ENCODE results near the gene ARFIP1. TPM values are rescaled to one million over a fixed set of nuclear protein-coding genes. Genes with fewer than 3 reads are reported as not detected.

ARFIP1 gene
- total and polyA plus RNA-seq, 4 experiments from 2014 or later: 12.5 to 16.5 (median 14.1) TPM

- H3K4me1 ChIP-seq (ENCODE audit: insufficient read depth, low read length): peaks cover 9% of the 10 kb centered on the region
- H3K27ac ChIP-seq (ENCODE audit: low read depth, low read length): no peak overlapping the region
- Mint-ChIP-seq H3K4me3 (no peak overlapping the region), H3K4me1 (peaks cover 11 to 20% (median 15%) of the 10 kb centered on the region in 4 donors), H3K36me3 (peaks cover 13 to 16% of the 10 kb centered on the region in 2 donors), H3K9me3 (peaks cover 0 to 5% (median under 1%) of the 10 kb centered on the region in 8 donors), H3K27me3 (no peaks in the 10 kb centered on the region), H3K27ac (peak overlapping the region in 3 of 7 donors; percentile 8 to 20 (median 13))
- intact Hi-C loops (cut with micrococcal nuclease): no loop called here
- H3K9me3 ChIP-seq (ENCODE audit: control insufficient read depth in 1 of 2, low read length in 2 of 2): no peaks in the 10 kb centered on the region
- H3K27me3 ChIP-seq (ENCODE audit: insufficient read depth, low read length): no peaks in the 10 kb centered on the region
- no peaks in the 10 kb centered on the region for H3K36me3 ChIP-seq (ENCODE audit: insufficient read depth, low read length)
- ChIA-PET CTCF (ENCODE audit: partially characterized antibody) (no interaction called here), POLR2A (ENCODE audit: partially characterized antibody) (interaction anchor here (1.0 kb wide), 1 partner anchor 12 kb away, joined by 4 read pairs; no protein-coding TSS in a partner anchor)
- no peak overlapping the region for H3K4me3 ChIP-seq (ENCODE audit: low read length in 2 of 2)
- DNase-seq: no peak
Observed at GRCh38 chr4:152806501-152807125, 26.9 kb downstream of the ARFIP1 start.

DNA sequence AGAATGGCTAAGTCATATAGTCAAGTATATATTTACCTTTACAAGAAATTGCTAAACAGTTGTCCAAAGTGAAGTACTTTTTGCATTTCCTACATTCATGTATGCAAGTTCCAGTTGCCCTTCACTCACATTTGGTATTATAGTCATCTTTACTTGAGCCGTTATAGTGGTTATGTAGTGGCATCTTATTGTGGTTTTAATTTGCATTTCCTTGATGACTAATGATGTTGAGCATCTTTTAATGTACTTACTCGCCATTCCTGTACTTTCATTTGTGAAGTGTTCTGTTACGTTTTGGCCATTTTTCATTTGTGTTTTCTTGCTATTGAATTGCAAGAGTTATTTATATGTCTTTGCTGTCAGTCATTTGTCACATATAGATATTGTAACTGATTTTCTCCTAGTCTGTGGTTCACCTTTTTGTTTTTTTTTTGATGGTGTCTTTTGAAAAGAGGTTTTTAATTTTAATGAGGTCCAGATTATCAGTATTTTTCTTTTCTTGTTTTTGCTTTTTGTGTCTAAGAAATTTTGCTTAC, 27.6 kb downstream of the ARFIP1 start:
- Histone ChIP-seq H3K36me3 (ENCODE audit: insufficient read depth, low read length) (no peaks in the 10 kb centered on the region), H3K27me3 (ENCODE audit: insufficient read depth, low read length) (no peaks in the 10 kb centered on the region), H3K4me1 (ENCODE audit: insufficient read depth, low read length) (peaks cover 9% of the 10 kb centered on the region), H3K9me3 (ENCODE audit: control insufficient read depth in 1 of 2, low read length in 2 of 2) (no peaks in the 10 kb centered on the region), H3K4me3 (ENCODE audit: low read length in 2 of 2) (no peak overlapping the region), H3K27ac (ENCODE audit: low read depth, low read length) (no peak overlapping the region)
- Mint-ChIP-seq H3K27ac (peak overlapping the region in 3 of 7 donors; percentile 5 to 20 (median 19)), H3K4me1 (peaks cover 11 to 20% (median 15%) of the 10 kb centered on the region in 4 donors), H3K27me3 (no peaks in the 10 kb centered on the region), H3K4me3 (peak overlapping the region in 7 of 8 donors; percentile 1 to 75 (median 38)), H3K9me3 (peaks cover 0 to 10% (median 4%) of the 10 kb centered on the region in 8 donors), H3K36me3 (peaks cover 20% of the 10 kb centered on the region in 2 donors)
- DNase-seq: peak in 1 of 5 donors; percentile 9
- CTCF ChIA-PET (ENCODE audit: partially characterized antibody): no interaction called here
- POLR2A ChIA-PET (ENCODE audit: partially characterized antibody): no interaction called here
- intact Hi-C loops (cut with micrococcal nuclease): no loop called here

DNA sequence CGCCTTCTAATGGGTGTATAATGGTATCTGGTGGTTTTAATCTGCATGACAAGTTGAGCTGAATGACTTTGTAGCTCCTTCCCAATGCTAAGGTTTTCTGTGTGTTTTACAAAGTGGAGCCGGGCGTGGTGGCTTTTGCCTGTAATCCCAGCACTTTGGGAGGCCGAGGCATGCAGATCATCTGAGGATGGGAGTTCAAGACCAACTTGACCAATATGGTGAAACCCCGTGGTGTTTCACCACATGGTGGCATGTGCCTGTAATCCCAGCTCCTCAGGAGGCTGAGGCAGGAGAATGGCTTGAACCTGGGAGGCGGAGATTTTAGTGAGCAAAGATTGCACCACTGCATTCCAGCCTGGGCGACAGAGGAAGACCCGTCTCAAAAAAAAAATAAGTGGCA, 28.9 kb downstream of the ARFIP1 start:
- H3K27ac ChIP-seq (ENCODE audit: low read depth, low read length): no peak overlapping the region
- DNase-seq: no peak
- H3K9me3 ChIP-seq (ENCODE audit: control insufficient read depth in 1 of 2, low read length in 2 of 2): no peaks in the 10 kb centered on the region
- Mint-ChIP-seq H3K9me3 (peaks cover 5 to 19% (median 10%) of the 10 kb centered on the region in 8 donors), H3K4me1 (peaks cover 6 to 20% (median 14%) of the 10 kb centered on the region in 4 donors), H3K27ac (no peak overlapping the region), H3K36me3 (peaks cover 29 to 30% of the 10 kb centered on the region in 2 donors), H3K27me3 (no peaks in the 10 kb centered on the region), H3K4me3 (no peak overlapping the region)
- H3K4me1 ChIP-seq (ENCODE audit: insufficient read depth, low read length): peaks cover 9% of the 10 kb centered on the region
- no peak overlapping the region for H3K4me3 ChIP-seq (ENCODE audit: low read length in 2 of 2)
- H3K36me3 ChIP-seq (ENCODE audit: insufficient read depth, low read length): no peaks in the 10 kb centered on the region
- intact Hi-C loops (cut with micrococcal nuclease): no loop called here
- ChIA-PET POLR2A (ENCODE audit: partially characterized antibody) (no interaction called here), CTCF (ENCODE audit: partially characterized antibody) (no interaction called here)
- H3K27me3 ChIP-seq (ENCODE audit: insufficient read depth, low read length): no peaks in the 10 kb centered on the region

GRCh38 chr4:152810715-152811287, 31.0 kb downstream of the ARFIP1 start:
- no peaks in the 10 kb centered on the region for H3K36me3 ChIP-seq (ENCODE audit: insufficient read depth, low read length)
- H3K4me3 ChIP-seq (ENCODE audit: low read length in 2 of 2): no peak overlapping the region
- no peaks in the 10 kb centered on the region for H3K27me3 Mint-ChIP-seq
- H3K9me3 ChIP-seq (ENCODE audit: control insufficient read depth in 1 of 2, low read length in 2 of 2): no peaks in the 10 kb centered on the region
- H3K4me1 ChIP-seq (ENCODE audit: insufficient read depth, low read length): peaks cover 9% of the 10 kb centered on the region
- ChIA-PET POLR2A (ENCODE audit: partially characterized antibody) (interaction anchor here (0.6 kb wide), 1 partner anchor 38 kb away, joined by 3 read pairs; no protein-coding TSS in a partner anchor), CTCF (ENCODE audit: partially characterized antibody) (interaction anchor here (0.7 kb wide), 1 partner anchor 44 kb away, joined by 3 read pairs; no protein-coding TSS in a partner anchor)
- DNase-seq: no peak
- H3K27me3 ChIP-seq (ENCODE audit: insufficient read depth, low read length): no peaks in the 10 kb centered on the region
- peaks cover 5 to 39% (median 28%) of the 10 kb centered on the region in 8 donors for H3K9me3 Mint-ChIP-seq
- H3K27ac ChIP-seq (ENCODE audit: low read depth, low read length): no peak overlapping the region
- H3K4me3 Mint-ChIP-seq: no peak overlapping the region
- intact Hi-C loops (cut with micrococcal nuclease): no loop called here
- H3K27ac Mint-ChIP-seq: no peak overlapping the region
- peaks cover 6 to 21% (median 13%) of the 10 kb centered on the region in 4 donors for H3K4me1 Mint-ChIP-seq
- H3K36me3 Mint-ChIP-seq: peaks cover 45 to 49% of the 10 kb centered on the region in 2 donors

DNA sequence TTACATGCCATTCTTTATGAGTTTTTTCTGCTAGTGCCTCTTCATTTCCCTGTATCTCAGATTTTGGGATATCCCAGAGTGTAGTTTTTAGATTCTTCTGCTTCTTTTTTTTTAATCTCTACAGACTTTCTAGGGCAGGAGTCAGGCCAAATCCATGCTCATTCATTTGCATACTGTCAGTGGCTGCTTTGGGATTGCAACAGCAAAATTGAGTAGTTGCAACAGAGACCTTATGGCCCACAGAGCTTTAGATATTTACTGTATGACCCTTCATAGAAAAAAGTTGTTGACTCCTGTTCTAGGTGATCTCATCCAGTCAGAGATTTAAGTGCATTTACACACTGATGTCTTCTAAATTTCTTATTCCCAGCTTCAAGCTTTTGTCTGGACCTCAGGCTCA, 35.3 kb downstream of the ARFIP1 start:
- CTCF ChIA-PET (ENCODE audit: partially characterized antibody): no interaction called here
- no peaks in the 10 kb centered on the region for H3K36me3 ChIP-seq (ENCODE audit: insufficient read depth, low read length)
- peaks cover 2 to 53% (median 40%) of the 10 kb centered on the region in 8 donors for H3K9me3 Mint-ChIP-seq

GRCh38 chr4:152817331-152817730, 37.6 kb downstream of the ARFIP1 start:
- ChIA-PET CTCF (ENCODE audit: partially characterized antibody) (interaction anchor here (1.0 to 1.9 kb wide), 2 partner anchors 30 to 38 kb away, joined by 3 to 5 read pairs; partner anchors contain the start of genes ARFIP1 and TIGD4), POLR2A (ENCODE audit: partially characterized antibody) (no interaction called here)
- Histone ChIP-seq H3K36me3 (ENCODE audit: insufficient read depth, low read length) (no peaks in the 10 kb centered on the region), H3K27ac (ENCODE audit: low read depth, low read length) (no peak overlapping the region), H3K4me1 (ENCODE audit: insufficient read depth, low read length) (peaks cover 21% of the 10 kb centered on the region), H3K9me3 (ENCODE audit: control insufficient read depth in 1 of 2, low read length in 2 of 2) (no peaks in the 10 kb centered on the region), H3K27me3 (ENCODE audit: insufficient read depth, low read length) (no peaks in the 10 kb centered on the region), H3K4me3 (ENCODE audit: low read length in 2 of 2) (no peak overlapping the region)
- H3K4me1 Mint-ChIP-seq: peaks cover 9 to 30% (median 13%) of the 10 kb centered on the region in 4 donors
- H3K36me3 Mint-ChIP-seq: peaks cover 40 to 69% of the 10 kb centered on the region in 2 donors
- H3K4me3 Mint-ChIP-seq: peak overlapping the region in 3 of 8 donors; percentile 13 to 22 (median 13)
- peak overlapping the region in 1 of 7 donors; percentile 33 for H3K27ac Mint-ChIP-seq
- H3K9me3 Mint-ChIP-seq: peaks cover 0 to 45% (median 39%) of the 10 kb centered on the region in 8 donors
- no peaks in the 10 kb centered on the region for H3K27me3 Mint-ChIP-seq
- DNase-seq: no peak
- intact Hi-C loops (cut with micrococcal nuclease): no loop called here

More for the DNA sequence above, 35.3 kb downstream of the ARFIP1 start:
- POLR2A ChIA-PET (ENCODE audit: partially characterized antibody): no interaction called here
- H3K4me1 Mint-ChIP-seq: peaks cover 9 to 30% (median 14%) of the 10 kb centered on the region in 4 donors
- no peak overlapping the region for H3K4me3 Mint-ChIP-seq
- H3K27ac ChIP-seq (ENCODE audit: low read depth, low read length): no peak overlapping the region
- DNase-seq: no peak
- intact Hi-C loops (cut with micrococcal nuclease): no loop called here
- no peaks in the 10 kb centered on the region for H3K27me3 Mint-ChIP-seq
- no peak overlapping the region for H3K4me3 ChIP-seq (ENCODE audit: low read length in 2 of 2)
- H3K4me1 ChIP-seq (ENCODE audit: insufficient read depth, low read length): peaks cover 21% of the 10 kb centered on the region
- no peak overlapping the region for H3K27ac Mint-ChIP-seq
- no peaks in the 10 kb centered on the region for H3K27me3 ChIP-seq (ENCODE audit: insufficient read depth, low read length)
- H3K36me3 Mint-ChIP-seq: peaks cover 54 to 83% of the 10 kb centered on the region in 2 donors
- H3K9me3 ChIP-seq (ENCODE audit: control insufficient read depth in 1 of 2, low read length in 2 of 2): no peaks in the 10 kb centered on the region

DNA sequence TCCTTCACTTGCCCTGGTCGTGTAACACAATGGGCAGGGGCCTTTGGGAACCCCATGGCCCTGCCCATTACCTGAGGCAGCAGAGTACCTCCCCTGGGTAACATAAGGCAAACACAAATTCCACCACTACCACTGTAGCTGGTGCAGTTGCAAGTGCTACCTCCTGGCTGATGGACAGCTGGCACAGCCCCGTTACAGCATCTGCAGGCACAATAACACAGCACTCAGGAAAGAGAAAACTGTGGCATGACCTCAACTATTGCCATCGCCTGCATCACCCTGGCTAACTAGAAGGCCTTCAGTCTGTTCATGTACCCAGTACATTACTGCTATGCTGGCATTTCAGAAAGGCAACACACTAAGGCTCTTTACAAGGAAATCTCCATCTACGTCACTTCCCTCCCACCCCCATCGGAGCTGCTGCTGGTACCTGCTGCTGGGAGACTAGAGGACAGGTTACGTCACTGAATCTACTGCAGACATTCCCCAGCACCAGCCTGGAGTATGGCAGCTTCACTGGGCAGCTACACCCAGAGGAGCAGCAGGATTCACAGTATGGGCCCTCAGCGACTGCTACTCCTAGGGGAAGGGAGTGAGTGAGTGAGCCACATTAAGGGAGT, 39.4 kb downstream of the ARFIP1 start:
- POLR2A ChIA-PET (ENCODE audit: partially characterized antibody): interaction anchor here (1.2 kb wide), 1 partner anchor 13 kb away, joined by 4 read pairs; no protein-coding TSS in a partner anchor
- DNase-seq: no peak
- Histone ChIP-seq H3K27me3 (ENCODE audit: insufficient read depth, low read length) (no peaks in the 10 kb centered on the region), H3K4me1 (ENCODE audit: insufficient read depth, low read length) (peaks cover 21% of the 10 kb centered on the region), H3K4me3 (ENCODE audit: low read length in 2 of 2) (no peak overlapping the region), H3K36me3 (ENCODE audit: insufficient read depth, low read length) (no peaks in the 10 kb centered on the region), H3K27ac (ENCODE audit: low read depth, low read length) (no peak overlapping the region), H3K9me3 (ENCODE audit: control insufficient read depth in 1 of 2, low read length in 2 of 2) (no peaks in the 10 kb centered on the region)
- CTCF ChIA-PET (ENCODE audit: partially characterized antibody): no interaction called here
- H3K9me3 Mint-ChIP-seq: peaks cover 0 to 35% (median 31%) of the 10 kb centered on the region in 8 donors
- H3K36me3 Mint-ChIP-seq: peaks cover 27 to 54% of the 10 kb centered on the region in 2 donors
- intact Hi-C loops (cut with micrococcal nuclease): no loop called here
- H3K27me3 Mint-ChIP-seq: no peaks in the 10 kb centered on the region
- no peak overlapping the region for H3K4me3 Mint-ChIP-seq
- peak overlapping the region in 1 of 7 donors; percentile 47 for H3K27ac Mint-ChIP-seq
- peaks cover 9 to 30% (median 13%) of the 10 kb centered on the region in 4 donors for H3K4me1 Mint-ChIP-seq

Data from CD4-positive, alpha-beta memory T cell (primary cell).